ENCODE measurements around the gene LDHAL6A.

LDHAL6A gene

DNA sequence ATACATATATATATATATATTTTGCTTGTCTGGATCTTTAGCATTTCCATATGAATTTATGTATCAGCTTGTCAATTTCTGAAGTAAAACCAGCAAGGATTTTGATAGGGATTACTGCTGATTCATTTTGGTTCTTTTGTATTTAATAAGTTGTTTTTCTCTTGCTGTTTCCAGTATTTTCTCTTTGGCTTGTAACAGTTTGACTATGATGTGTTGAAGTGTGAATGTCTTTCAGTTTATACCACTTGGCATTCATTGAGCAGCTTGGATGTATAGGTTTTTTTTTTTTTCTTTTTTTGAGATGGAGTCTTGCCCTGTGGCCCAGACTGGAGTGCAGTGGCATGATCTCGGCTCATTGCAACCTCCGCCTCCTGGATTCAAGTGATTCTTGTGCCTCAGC lies 12.4 kb downstream of the LDHAL6A start:
- H3K4me3 Mint-ChIP-seq: no peak overlapping the region
- H3K27me3 Mint-ChIP-seq: no peaks in the 10 kb centered on the region
- no peaks in the 10 kb centered on the region for H3K4me1 Mint-ChIP-seq
- H3K36me3 Mint-ChIP-seq: no peaks in the 10 kb centered on the region
- H3K9me3 Mint-ChIP-seq: no peaks in the 10 kb centered on the region
- no peak overlapping the region for H3K27ac Mint-ChIP-seq

DNA sequence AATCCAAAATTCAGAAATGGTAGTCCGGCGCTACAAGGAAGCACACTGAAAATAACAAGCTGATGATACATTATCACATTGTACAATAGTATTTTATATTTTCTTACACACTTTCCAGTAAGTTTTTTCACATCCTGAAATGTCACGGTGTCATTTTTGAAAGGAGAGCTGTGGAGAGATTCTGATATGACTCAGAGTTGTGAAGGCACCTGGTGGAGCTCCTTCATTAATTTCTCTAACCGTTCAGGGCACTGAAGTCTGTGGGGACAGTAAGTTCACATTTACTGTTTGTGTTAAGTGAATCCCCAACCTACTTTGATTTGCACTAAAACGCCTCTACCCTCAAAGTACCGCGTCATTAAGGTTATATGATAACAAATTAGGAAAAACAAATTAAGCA lies 13.3 kb downstream of the LDHAL6A start:
- no peaks in the 10 kb centered on the region for H3K27me3 Mint-ChIP-seq
- no peak overlapping the region for H3K27ac Mint-ChIP-seq

DNA sequence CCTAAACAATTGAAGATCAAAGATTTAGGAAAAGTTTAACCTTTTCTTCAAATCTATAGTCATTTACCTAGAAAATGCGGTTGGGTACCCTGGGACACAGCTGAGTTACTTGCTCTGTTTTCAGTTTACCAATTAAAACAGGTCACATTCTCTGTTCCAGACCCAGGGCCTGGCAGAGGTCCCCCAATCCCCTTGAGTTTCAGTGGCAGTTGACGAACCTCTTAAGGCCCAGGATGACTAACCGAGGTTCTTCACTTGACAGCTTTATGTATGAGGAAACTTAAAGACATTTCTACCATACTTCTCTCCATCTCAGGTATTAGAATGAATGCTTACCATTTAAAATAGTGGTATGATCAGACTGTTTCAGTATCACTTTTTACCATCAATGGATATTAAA lies 16.3 kb downstream of the LDHAL6A start:
- H3K4me3 Mint-ChIP-seq: no peak overlapping the region
- no peak overlapping the region for H3K27ac Mint-ChIP-seq
- H3K4me1 Mint-ChIP-seq: no peaks in the 10 kb centered on the region
- no peaks in the 10 kb centered on the region for H3K27me3 Mint-ChIP-seq
- peaks cover 7% of the 10 kb centered on the region for H3K36me3 Mint-ChIP-seq
- H3K9me3 Mint-ChIP-seq: no peaks in the 10 kb centered on the region

More for the DNA sequence above, 13.3 kb downstream of the LDHAL6A start:
- H3K4me3 Mint-ChIP-seq: no peak overlapping the region
- no peaks in the 10 kb centered on the region for H3K36me3 Mint-ChIP-seq
- no peaks in the 10 kb centered on the region for H3K9me3 Mint-ChIP-seq
- no peaks in the 10 kb centered on the region for H3K4me1 Mint-ChIP-seq

DNA sequence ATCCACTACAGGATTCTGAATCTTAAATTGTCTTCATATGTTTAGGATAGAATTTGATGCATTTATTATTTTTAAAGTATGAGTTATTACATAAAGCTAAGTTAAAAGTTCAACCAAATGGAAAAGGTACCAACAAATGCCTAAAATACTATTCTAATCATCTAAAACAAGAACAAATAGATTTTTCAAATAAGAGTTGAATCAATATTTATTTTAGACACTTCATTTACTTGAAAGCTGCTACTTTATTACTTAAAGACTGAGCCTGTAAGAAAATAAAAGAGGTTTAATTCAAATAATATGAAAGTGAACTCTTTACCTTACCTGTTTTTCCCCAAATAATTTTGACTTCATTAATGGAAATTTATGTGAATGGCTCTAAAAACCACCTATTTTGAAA lies 16.9 kb downstream of the LDHAL6A start:
- Mint-ChIP-seq H3K27me3 (no peaks in the 10 kb centered on the region), H3K36me3 (peaks cover 8% of the 10 kb centered on the region), H3K9me3 (no peaks in the 10 kb centered on the region), H3K4me1 (no peaks in the 10 kb centered on the region), H3K4me3 (no peak overlapping the region), H3K27ac (no peak overlapping the region)

DNA sequence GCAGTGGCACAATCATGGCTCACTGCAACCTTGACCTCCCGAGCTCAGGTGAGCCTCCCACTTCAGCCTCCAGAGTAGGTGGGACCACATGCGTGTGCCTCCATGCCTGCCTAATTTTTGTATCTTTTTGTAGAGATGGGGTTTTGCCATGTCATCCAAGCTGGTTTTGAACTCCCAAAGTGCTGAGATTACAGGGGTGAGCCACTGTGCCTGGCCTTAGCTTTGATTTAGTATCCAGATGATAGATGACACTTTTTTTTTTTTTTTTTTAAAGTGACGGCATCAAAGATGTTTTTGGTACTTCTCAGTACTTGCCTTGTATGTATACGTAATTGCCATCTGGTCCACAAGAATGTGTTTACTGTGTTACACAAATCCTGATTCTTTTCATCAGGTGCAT lies 23.4 kb downstream of the LDHAL6A start:
- no peaks in the 10 kb centered on the region for H3K9me3 Mint-ChIP-seq
- no peaks in the 10 kb centered on the region for H3K27me3 Mint-ChIP-seq
- no peaks in the 10 kb centered on the region for H3K4me1 Mint-ChIP-seq
- H3K27ac Mint-ChIP-seq: no peak overlapping the region
- H3K4me3 Mint-ChIP-seq: no peak overlapping the region
- H3K36me3 Mint-ChIP-seq: peaks cover 34% of the 10 kb centered on the region

DNA sequence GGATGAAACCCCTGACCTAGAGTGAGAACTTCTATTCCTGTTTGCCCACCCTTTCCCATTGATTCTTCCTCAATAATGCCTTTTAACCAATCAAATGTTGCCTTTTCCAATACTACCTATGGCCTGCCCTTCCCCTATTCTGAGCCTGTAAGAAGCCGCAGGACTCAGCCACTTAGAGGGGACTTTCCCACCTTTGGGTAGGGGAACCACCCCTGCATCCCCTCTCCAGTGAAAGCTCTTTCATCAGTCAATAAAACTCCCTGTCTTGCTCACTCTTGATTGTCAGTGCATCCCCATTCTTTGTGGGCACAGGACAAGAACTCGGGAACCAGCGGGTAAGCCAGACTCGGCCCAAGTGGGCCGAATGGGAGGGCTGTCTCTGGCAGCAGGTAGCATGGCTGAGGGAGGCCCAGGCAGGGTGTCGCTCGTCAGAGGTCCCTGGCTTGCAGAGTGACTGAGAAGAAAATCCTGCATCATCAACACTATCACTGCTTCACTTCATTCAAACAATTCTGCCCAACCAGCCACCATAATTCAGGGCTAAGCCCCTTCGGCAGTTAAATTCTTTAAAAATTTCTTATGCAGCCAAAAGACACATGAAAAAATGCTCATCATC lies 30.4 kb downstream of the LDHAL6A start:
- no peaks in the 10 kb centered on the region for H3K4me1 Mint-ChIP-seq
- H3K9me3 Mint-ChIP-seq: no peaks in the 10 kb centered on the region
- H3K36me3 Mint-ChIP-seq: peaks cover 44% of the 10 kb centered on the region
- no peak overlapping the region for H3K4me3 Mint-ChIP-seq
- H3K27ac Mint-ChIP-seq: no peak overlapping the region
- no peaks in the 10 kb centered on the region for H3K27me3 Mint-ChIP-seq

- H3K27ac Mint-ChIP-seq: peak overlapping the region; percentile 3
- peaks cover 24% of the 10 kb centered on the region for H3K36me3 Mint-ChIP-seq
- H3K9me3 Mint-ChIP-seq: no peaks in the 10 kb centered on the region
- peaks cover 10% of the 10 kb centered on the region for H3K4me1 Mint-ChIP-seq
- no peak overlapping the region for H3K4me3 Mint-ChIP-seq
- no peaks in the 10 kb centered on the region for H3K27me3 Mint-ChIP-seq
Observed at GRCh38 chr11:18490319-18490718, 34.7 kb downstream of the LDHAL6A start.

DNA sequence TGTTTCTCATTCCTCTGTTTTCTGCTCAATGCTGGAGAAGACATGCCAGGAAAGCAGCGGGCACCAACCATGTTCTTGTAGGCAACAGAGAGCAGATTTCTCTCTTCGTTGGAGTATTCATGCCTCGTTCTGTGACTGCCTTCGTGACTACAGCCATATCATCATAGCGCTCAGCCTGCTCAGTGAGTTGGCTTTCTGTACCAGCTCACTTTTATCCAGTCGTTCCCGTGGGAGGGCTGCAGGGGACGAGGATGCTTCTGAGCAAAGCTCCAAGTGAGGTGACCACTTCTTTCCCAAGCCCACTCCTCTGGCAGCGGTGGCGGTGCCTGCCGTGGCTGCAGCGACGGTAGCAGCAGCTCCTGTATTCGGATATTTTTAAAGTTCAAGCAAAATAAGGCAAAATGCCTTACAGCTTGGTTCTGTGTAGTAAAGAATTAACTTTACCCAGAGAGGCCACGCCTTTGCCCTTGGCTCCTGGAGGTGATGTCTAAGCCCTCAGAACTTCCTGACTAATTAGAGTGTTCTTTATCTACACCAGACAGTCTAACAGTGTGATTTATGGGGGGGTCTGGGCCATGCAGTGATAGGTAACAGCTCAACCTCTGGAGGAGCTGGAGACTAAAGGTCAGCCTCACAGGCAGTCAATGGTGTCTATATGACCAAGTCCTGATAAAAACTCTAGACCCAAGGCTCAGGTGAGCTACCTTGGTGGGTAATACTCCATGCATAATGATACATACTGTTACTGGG lies 35.3 kb downstream of the LDHAL6A start:
- Mint-ChIP-seq H3K36me3 (peaks cover 23% of the 10 kb centered on the region), H3K4me1 (peaks cover 14% of the 10 kb centered on the region), H3K4me3 (no peak overlapping the region), H3K9me3 (no peaks in the 10 kb centered on the region), H3K27ac (no peak overlapping the region), H3K27me3 (no peaks in the 10 kb centered on the region)

GRCh38 chr11:18491924-18492323 lies 36.3 kb downstream of the LDHAL6A start:
- no peaks in the 10 kb centered on the region for H3K27me3 Mint-ChIP-seq
- H3K4me3 Mint-ChIP-seq: no peak overlapping the region
- H3K27ac Mint-ChIP-seq: no peak overlapping the region

GRCh38 chr11:18492888-18493287 lies 37.2 kb downstream of the LDHAL6A start:
- peaks cover 22% of the 10 kb centered on the region for H3K36me3 Mint-ChIP-seq
- H3K9me3 Mint-ChIP-seq: no peaks in the 10 kb centered on the region
- H3K27ac Mint-ChIP-seq: no peak overlapping the region
- H3K27me3 Mint-ChIP-seq: no peaks in the 10 kb centered on the region
- H3K4me1 Mint-ChIP-seq: peaks cover 14% of the 10 kb centered on the region
- no peak overlapping the region for H3K4me3 Mint-ChIP-seq

More at GRCh38 chr11:18491924-18492323, 36.3 kb downstream of the LDHAL6A start:
- Mint-ChIP-seq H3K9me3 (no peaks in the 10 kb centered on the region), H3K36me3 (peaks cover 24% of the 10 kb centered on the region), H3K4me1 (peaks cover 14% of the 10 kb centered on the region)

GRCh38 chr11:18493310-18493709 lies 37.7 kb downstream of the LDHAL6A start:
- H3K4me3 Mint-ChIP-seq: no peak overlapping the region
- no peak overlapping the region for H3K27ac Mint-ChIP-seq
- H3K9me3 Mint-ChIP-seq: no peaks in the 10 kb centered on the region
- H3K4me1 Mint-ChIP-seq: peaks cover 15% of the 10 kb centered on the region
- H3K27me3 Mint-ChIP-seq: no peaks in the 10 kb centered on the region
- H3K36me3 Mint-ChIP-seq: peaks cover 21% of the 10 kb centered on the region

GRCh38 chr11:18495271-18495670 lies 39.6 kb downstream of the LDHAL6A start:
- peaks cover 23% of the 10 kb centered on the region for H3K36me3 Mint-ChIP-seq
- H3K27ac Mint-ChIP-seq: no peak overlapping the region
- no peaks in the 10 kb centered on the region for H3K27me3 Mint-ChIP-seq
- H3K4me3 Mint-ChIP-seq: no peak overlapping the region
- H3K4me1 Mint-ChIP-seq: peaks cover 26% of the 10 kb centered on the region
- no peaks in the 10 kb centered on the region for H3K9me3 Mint-ChIP-seq

DNA sequence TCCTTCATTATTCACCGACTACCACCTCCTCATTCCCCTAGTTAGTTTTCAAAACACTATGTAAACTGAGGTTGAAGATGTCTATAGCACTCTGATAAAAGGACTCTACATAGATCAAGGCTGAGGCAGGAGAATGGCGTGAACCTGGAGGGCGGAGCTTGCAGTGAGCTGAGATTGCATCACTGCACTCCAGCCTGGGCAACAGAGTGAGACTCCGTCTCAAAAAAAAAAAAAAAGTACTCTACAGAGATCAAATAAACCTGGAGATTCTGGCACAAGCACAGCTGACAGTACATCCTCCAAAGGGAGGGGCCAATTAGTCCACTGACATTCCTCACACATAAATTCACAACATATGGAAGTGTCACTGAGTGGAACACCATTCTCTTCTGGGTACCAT lies 40.0 kb downstream of the LDHAL6A start:
- Mint-ChIP-seq H3K4me1 (peaks cover 26% of the 10 kb centered on the region), H3K9me3 (no peaks in the 10 kb centered on the region), H3K36me3 (peaks cover 18% of the 10 kb centered on the region), H3K27me3 (no peaks in the 10 kb centered on the region), H3K27ac (no peak overlapping the region), H3K4me3 (no peak overlapping the region)

GRCh38 chr11:18498039-18498438 lies 42.4 kb downstream of the LDHAL6A start:
- H3K4me1 Mint-ChIP-seq: peaks cover 26% of the 10 kb centered on the region
- H3K27ac Mint-ChIP-seq: peak overlapping the region; percentile 6
- H3K9me3 Mint-ChIP-seq: no peaks in the 10 kb centered on the region
- H3K36me3 Mint-ChIP-seq: peaks cover 26% of the 10 kb centered on the region
- H3K4me3 Mint-ChIP-seq: no peak overlapping the region
- H3K27me3 Mint-ChIP-seq: no peaks in the 10 kb centered on the region

GRCh38 chr11:18501629-18502028 lies 46.0 kb downstream of the LDHAL6A start:
- H3K9me3 Mint-ChIP-seq: no peaks in the 10 kb centered on the region
- peaks cover 12% of the 10 kb centered on the region for H3K4me1 Mint-ChIP-seq
- H3K4me3 Mint-ChIP-seq: no peak overlapping the region
- H3K36me3 Mint-ChIP-seq: peaks cover 26% of the 10 kb centered on the region
- H3K27ac Mint-ChIP-seq: peak overlapping the region; percentile 84
- no peaks in the 10 kb centered on the region for H3K27me3 Mint-ChIP-seq

DNA sequence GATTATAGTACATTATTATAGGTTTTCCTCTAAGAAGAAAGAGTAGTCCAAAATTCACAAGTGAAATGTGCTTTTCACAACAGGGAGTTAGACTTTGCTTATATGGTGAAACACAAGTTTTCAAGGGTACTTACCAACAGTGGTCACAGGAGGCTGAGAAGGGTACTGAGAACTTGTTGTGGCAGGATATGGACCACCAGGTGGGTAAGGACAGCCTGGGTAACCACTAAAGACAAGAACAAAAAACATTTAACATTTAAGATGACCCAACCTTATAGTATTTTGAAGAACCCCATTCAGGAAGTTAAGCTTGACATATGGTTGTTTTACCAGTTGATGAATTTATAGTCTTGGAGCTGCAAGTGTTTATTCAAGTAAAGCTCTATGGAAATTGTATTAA lies 46.7 kb downstream of the LDHAL6A start:
- H3K36me3 Mint-ChIP-seq: peaks cover 25% of the 10 kb centered on the region
- H3K4me1 Mint-ChIP-seq: peaks cover 12% of the 10 kb centered on the region
- no peaks in the 10 kb centered on the region for H3K27me3 Mint-ChIP-seq
- H3K9me3 Mint-ChIP-seq: no peaks in the 10 kb centered on the region
- H3K27ac Mint-ChIP-seq: no peak overlapping the region
- no peak overlapping the region for H3K4me3 Mint-ChIP-seq

All from activated naive CD4-positive, alpha-beta T cell treated with anti-CD3 and anti-CD28 coated beads, Interleukin-2, amount 50 U/mL, for 24 hours (primary cell).